Brain microvascular endothelial cell (primary cell): ENCODE measurements around the gene CCDC70.
A peak's percentile ranks its signal among the peaks of the same experiment; 100 is the strongest.

Experiments used
- DNase-seq: peaks from one replicate; pipeline ENCODE4 v3.0.0-alpha.2; 2020
- H3K27ac ChIP-seq: fragments of 250-450 bp; sonication (Bioruptor Pico); 2 replicates; pipeline ENCODE4 v1.5.1; 2020; ENCODE audit warnings: mild to moderate bottlenecking, moderate library complexity
- H3K27me3 ChIP-seq: fragments of 250-450 bp; sonication (Bioruptor Pico); replicated peaks from 2 replicates; pipeline ENCODE4 v1.5.1; 2020; ENCODE audit warnings: mild to moderate bottlenecking
- H3K36me3 ChIP-seq: fragments of 250-450 bp; sonication (Bioruptor Pico); replicated peaks from 2 replicates; pipeline ENCODE4 v1.5.1; 2020; ENCODE audit warnings: mild to moderate bottlenecking
- H3K4me3 ChIP-seq: 2 replicates; pipeline ENCODE4 v1.5.1; 2011; ENCODE audit warnings: low read depth, mild to moderate bottlenecking, control low read depth, low read length, moderate library complexity
- CTCF ChIP-seq: IDR thresholded peaks from 2 replicates; pipeline ENCODE4 v1.5.1; 2011; ENCODE audit warnings: low read depth, mild to moderate bottlenecking, moderate library complexity, low read length, control low read depth, inconsistent platforms; ENCODE audit errors: missing control alignments
- in situ Hi-C: cut with HindIII; loops from 2 replicates; pipeline ENCODE4 v1.10.0; 2017; ENCODE audit warnings: low sequenced_read_pairs, low pct_ligation_motif_present

CCDC70 gene

GRCh38 chr13:51831519-51831918 is 30.2 kb upstream of the CCDC70 start:
- no peak for DNase-seq
- TF ChIP-seq CTCF, result no peak
- Histone ChIP-seq H3K27ac (no peak overlapping the region), H3K4me3 (no peak overlapping the region), H3K27me3 (peaks cover 5% of the 10 kb centered on the region), H3K36me3 (no peaks in the 10 kb centered on the region)
- in situ Hi-C loops, result no loop called here

GRCh38 chr13:51832471-51833152 is 29.2 kb upstream of the CCDC70 start:
- in situ Hi-C loops, result no loop called here
- no peak overlapping the region for H3K27ac ChIP-seq
- no peaks in the 10 kb centered on the region for H3K27me3 ChIP-seq
- peak; percentile 60 for TF ChIP-seq CTCF
- no peak for DNase-seq
- no peak overlapping the region for H3K4me3 ChIP-seq
- H3K36me3 ChIP-seq, result no peaks in the 10 kb centered on the region

- Histone ChIP-seq H3K27me3 (no peaks in the 10 kb centered on the region), H3K36me3 (no peaks in the 10 kb centered on the region), H3K4me3 (no peak overlapping the region), H3K27ac (no peak overlapping the region)
- no peak for DNase-seq
- in situ Hi-C loops, result no loop called here
- TF ChIP-seq CTCF, result no peak
These were observed 27.8 kb upstream of the CCDC70 start for GRCh38 chr13:51833980-51834379.

- DNase-seq, result no peak
- H3K27ac ChIP-seq, result no peak overlapping the region
- in situ Hi-C loops, result no loop called here
- no peak overlapping the region for H3K4me3 ChIP-seq
- TF ChIP-seq CTCF, result no peak
- no peaks in the 10 kb centered on the region for H3K27me3 ChIP-seq
- H3K36me3 ChIP-seq, result no peaks in the 10 kb centered on the region
These were observed 27.1 kb upstream of the CCDC70 start for GRCh38 chr13:51834581-51835171.

- Histone ChIP-seq H3K27ac (no peak overlapping the region), H3K4me3 (no peak overlapping the region), H3K27me3 (no peaks in the 10 kb centered on the region), H3K36me3 (no peaks in the 10 kb centered on the region)
- TF ChIP-seq CTCF, result no peak
- in situ Hi-C loops, result no loop called here
- DNase-seq, result no peak
These were observed 24.8 kb upstream of the CCDC70 start for GRCh38 chr13:51837016-51837415.
